HG02981 (cell line): Measurements from ENCODE around the gene XG.

Experiments used
- ATAC-seq: cut with Tn5 transposase; IDR thresholded peaks from one replicate; pipeline ENCODE4 v1.9.1; 2021; ENCODE audit warnings: mild to moderate bottlenecking, moderate library complexity; ENCODE audit not compliant: unreplicated experiment

The XG gene

DNA sequence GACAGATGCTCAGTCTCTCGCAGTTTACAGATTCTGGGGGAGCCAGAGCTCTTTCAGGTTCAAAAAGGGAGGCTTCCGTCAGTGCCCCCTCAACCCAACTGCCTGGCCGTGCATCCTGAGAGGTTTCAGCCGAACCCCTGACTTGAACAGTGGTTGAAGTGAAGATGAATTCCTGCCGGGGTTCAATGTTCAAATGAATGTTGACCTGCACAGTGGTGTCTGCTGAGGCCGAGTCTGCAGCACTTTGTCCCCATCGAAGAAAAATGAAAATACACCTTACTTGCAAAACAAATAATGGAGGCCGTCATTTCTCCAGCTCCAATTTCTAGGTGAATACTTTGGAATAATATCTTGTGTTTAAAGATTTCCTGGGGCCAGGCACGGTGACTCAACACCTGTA, 110.6 kb downstream of the XG start:
- no peak for ATAC-seq

DNA sequence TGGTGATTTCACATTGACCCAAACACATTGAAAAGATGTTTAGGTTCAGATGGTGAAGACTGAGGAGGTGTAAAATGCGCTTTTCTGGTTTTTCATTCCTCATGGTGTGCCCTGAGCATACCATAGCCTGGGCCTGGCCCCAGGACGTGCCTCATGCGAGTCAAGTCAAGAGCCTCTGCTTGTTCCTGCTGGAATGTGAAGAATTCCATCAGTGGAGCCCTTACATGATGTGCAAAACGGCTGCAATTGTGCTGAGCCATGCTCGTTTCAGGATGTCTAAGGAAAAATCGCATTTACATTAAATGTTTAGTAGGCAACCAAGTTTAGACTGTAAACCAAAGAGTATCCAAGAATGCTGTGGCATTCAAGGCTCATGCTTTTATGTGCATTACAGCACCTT, 111.8 kb downstream of the XG start:
- ATAC-seq: no peak
